HG03442 (cell line): Measurements from ENCODE around the gene HPSE2.
"Not testable (repeated sequence)": the region's sequence is repeated elsewhere in the genome, so short reads cannot be mapped to it uniquely, and the experiment has no call there.

Experiments
- ATAC-seq: cut with Tn5 transposase; IDR thresholded peaks from one replicate; pipeline ENCODE4 v1.9.1; 2021; ENCODE audit warnings: mild to moderate bottlenecking, moderate library complexity; ENCODE audit not compliant: unreplicated experiment

HPSE2 gene

DNA sequence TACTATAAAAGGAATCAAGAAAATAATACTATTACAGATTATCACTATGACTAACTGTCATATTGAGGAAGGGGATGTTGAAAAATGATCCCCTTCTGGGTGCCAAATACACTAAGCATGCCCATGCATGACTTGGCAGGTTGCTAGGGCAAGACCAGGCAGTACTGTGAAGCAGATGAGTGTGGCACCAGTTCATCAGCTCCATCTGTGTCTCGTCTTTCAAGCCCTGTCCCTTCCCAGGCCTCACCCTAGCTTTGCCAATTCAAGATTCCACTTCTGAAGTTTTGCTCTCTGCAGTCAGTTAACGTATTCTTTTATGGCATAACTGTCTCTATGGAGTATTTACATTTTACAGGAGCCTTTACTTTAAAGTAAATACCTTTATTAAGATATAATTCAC, 653.3 kb downstream of the HPSE2 start:
- ATAC-seq = no peak

DNA sequence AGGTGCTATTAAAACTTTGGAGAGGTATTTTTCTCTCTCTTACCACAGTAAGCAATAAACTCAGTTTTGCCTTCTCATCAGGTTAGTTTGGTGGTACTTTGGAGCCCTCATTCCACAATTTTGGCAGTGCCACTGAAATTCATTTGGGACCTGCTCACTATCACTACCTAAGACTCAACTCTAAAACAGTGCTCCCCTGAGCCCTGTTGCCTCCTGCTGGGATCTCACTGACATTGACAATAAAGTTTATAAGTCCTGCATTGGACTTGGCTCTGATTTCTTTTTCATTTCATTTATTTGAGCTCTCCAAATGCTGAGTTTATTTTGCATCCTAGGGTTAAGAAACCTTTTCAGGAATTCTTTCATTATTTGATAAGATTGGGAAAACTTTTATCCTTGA, 658.1 kb downstream of the HPSE2 start:
- no peak for ATAC-seq

DNA sequence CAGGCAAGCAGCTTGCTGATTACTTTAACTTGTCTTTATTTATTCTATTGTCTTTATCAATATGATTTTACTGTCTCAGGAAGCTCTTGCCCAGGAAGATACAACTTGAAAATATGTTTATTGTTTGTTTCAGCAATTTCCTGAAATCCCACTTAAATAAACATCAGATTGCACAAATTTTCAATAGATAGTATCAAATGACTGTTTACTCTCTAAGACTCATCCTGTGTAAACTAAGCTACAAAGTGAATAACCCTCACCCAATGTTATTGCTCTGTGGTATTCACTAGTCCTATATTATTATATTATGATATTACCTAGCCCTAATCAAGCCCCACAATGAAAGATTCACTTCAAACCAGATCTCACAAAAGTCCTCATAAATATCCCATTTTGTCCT, 658.5 kb downstream of the HPSE2 start:
- no peak for ATAC-seq

DNA sequence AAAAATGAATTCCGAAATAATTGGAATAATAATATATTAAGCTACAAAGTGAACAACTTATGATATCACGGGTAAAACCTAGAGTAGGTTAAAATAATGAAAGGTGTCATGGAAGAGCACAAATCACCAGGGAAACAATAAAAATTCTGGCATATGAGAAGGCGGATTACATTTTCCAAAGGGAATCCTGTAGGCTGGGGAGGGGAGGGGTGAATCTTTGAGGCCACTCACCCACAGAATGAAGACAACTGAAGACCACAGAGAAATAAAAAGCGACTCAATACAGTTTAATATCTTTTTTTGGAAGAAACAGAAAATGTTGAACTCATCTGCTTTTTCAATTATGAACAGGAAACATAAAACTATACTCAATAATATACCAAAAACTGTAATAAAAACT, 659.6 kb downstream of the HPSE2 start:
- no peak for ATAC-seq

DNA sequence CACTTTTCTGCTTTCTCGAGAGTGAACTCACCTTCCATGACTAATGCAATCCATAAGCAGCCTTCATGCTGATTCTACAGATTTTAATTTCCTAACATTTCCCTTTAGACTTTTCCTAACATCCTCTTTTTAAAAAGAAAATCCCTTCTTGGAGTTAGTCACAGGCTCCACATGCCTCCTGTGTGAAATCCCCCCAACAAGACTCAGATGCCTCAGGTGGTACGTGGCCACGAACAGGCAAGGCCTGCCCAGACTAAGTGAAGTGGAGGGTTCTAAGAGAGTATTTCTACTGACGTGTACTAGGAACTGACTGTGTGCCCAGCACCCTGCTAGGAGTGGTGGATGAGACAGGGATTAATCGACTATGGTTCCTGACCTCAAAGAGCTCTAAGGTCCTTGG, 663.1 kb downstream of the HPSE2 start:
- ATAC-seq = no peak

DNA sequence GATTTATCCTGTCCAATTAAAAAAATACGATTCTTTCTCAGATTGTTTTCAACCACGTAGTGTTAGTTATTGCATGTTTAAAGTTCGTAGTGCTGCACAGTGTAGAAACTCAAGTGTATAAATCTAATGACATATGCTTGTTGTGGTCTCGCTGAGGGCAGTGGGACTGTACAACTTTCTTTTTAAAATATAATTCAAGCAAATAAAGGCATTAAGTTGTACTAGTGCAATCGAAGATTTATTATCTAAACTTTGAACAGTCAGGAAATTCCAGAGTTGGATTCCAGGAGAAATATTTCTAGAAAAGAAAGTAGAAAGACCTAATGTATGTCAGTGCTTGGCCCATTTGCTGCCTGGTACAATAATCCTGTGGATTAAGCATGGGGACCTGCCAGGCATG, 664.8 kb downstream of the HPSE2 start:
- no peak for ATAC-seq

DNA sequence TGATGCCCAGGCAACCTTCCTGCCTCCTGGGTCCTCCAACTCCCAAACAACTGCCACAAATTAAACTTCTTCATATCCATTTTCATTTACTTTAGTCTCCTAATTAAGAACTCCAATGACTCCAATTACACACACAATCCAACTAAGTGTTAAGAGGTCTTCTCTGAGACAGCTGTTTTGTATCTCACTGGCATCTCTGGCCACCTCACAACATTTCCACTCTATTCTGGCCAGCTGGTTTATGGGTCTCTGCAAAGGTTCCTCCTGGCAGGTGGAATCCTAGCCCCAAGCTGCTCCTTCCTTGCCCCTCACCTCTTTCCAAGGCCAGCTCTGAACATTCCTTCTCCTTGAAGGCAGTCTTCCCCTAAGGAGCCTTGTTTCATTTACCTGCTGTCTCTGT, 665.8 kb downstream of the HPSE2 start:
- no peak for ATAC-seq

DNA sequence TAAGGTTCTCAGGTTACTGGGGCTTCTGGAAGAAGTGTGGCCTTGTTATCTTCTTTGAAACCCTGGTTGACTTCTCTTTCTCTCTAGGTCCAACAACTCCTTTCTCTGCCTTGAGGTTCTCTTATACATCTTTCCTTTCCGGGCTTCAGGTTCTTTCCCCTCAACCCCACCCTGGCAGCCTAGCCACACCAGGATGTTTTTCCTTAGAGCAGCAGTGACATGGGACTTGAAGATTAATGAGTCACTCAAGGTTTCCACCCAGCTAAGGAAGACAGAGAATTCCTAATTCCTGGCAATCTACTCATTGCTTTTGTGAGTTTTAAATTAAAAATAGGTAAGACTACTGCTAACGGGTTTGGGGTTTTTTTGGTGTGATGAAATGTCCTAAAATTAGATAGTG, 667.1 kb downstream of the HPSE2 start:
- ATAC-seq = no peak

DNA sequence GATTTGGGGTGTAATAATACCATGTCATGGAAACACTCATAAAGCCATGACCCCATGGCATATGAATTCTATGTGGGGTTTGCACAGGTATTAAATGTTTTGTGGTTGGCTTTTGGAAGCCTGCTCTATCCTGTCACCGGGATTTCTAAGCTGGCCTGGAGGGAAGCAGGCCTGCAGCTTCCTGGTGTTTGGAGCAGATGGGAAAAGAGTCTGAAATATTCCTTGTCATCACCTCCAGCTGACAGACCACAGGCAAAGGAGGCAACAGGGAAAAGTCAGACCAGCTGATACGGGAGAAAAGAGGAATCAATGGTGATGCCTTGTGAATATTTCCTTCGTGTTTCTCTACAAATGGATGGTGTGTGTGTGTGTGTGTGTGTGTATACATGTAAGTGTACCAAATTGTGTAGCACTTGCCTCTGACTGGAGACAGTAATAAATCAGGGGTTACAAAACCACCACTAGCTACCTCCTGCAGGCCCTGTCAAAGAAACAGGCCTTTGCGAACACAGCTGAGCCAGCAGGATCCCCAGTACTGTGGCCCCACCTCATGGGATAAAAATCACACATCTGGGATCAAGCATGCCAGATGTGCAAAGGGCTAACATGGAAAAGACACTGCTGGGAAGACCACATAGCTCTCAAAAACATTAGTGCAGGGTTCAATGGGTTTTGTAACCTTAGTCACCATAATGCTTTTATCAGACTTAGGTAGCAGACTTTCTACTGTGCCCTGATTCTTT, 668.1 kb downstream of the HPSE2 start:
- no peak for ATAC-seq

DNA sequence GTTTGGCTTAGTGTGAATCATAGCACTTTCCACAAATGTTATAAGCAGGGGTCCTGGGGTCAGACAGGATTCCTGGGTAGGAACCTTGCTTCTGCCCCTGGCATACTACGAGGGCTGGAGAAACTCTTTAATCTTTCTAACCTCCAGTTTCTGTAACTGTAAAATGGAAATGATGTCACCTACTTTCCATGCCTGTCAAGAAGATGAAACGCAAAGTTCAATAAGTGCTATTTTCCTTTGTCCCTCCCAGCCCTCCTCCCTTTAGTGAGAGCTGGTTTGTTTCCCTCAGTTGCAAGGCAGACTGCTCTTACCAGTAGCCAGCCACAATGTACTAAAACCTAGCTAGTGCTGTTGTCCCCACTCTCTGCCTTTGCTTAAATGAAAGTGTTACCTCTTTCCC, 671.8 kb downstream of the HPSE2 start:
- ATAC-seq = no peak

DNA sequence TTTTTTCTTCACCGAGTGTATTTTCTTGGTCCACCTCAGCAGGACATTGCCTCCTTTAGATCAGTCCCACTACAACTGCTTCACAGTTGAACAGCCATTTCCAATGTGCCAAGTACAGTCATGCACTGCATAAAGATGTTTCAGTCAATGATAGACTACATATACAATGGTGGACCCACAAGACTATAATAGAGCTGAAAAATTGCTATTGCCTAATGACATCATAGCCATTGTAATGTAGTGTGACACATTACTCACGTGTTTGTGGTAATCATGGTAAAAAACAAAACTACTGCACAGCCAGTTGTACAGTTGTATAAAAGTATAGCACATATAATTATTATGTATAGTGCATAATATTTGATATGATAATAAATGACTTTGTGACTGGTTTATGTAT, 675.1 kb downstream of the HPSE2 start:
- ATAC-seq = no peak

DNA sequence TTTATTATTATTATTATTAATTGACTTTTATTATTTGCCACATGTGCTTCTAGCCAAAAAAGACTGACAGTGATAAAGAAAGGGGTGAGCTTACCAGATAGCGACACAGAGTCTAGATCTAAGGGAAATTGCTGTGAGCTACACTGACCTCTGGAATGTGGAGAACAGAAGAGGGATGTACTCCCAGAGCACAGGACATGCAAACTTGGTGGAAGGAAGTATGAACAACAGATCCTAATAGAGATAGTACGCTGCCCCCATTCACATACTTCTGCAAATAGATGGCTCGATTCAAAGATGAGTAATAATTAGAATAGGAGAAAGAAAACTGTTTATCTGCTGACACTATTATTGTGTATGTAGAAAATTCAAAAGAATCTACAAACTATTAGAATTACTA, 679.6 kb downstream of the HPSE2 start:
- ATAC-seq = no peak

DNA sequence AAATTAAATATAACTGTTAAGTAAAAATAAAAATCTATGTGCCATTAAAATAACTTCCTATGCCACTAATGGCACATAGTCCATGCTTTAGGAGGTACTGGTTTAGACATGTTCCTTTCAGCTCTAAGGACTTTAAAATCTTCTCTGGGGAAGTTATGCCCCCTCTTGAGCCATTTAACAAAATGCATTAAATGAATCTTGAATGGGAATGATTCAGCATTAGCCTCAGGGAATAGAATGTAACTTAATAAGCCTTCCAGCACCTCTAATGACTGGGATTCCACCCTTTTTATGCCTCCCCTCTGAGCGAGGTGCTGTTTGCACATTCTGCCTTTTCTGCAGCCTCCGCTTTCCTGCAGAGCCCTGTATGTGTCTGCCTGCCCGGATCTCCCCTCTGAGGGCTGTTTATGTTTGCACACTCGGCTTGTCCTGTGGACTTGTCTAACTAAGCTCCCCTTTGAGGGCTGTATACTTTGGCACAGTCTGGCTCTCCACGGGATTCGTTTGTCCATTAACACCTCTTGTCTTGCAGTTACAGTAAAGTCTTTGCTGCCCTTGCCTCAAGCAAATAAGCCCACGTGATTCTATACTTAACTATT, 680.5 kb downstream of the HPSE2 start:
- no peak for ATAC-seq

DNA sequence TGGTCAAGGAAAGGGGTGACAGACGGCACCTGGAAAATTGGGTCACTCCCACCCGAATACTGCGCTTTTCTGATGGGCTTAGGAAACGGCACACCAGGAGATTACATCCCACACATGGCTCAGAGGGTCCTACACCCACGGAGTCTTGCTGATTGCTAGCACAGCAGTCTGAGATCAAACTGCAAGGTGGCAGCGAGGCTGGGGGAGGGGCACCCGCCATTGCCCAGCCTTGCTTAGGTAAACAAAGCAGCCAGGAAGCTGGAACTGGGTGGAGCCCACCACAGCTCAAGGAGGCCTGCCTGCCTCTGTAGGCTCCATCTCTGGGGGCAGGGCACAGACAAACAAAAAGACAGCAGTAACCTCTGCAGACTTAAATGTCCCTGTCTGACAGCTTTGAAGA, 694.1 kb downstream of the HPSE2 start:
- ATAC-seq = not testable (repeated sequence)

DNA sequence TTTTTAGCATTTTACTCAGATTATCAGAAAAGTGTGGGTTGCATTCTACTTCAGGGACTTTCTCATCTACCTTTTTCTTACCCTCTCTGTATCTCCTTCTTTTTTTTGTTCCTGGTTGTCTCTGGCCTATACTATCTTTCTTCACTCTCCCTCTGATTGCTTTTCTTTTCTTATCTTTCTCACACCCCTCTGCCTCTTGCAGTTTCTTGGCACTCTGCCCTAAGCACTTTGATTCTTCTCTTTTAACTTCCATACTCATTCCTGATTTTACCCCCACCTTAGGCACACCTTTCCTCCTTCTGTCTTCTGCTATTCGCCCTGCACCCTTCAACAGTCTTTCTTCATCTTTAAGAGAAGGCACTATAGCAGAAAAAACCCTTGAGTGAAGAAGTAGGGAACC, 696.1 kb downstream of the HPSE2 start:
- ATAC-seq = no peak

DNA sequence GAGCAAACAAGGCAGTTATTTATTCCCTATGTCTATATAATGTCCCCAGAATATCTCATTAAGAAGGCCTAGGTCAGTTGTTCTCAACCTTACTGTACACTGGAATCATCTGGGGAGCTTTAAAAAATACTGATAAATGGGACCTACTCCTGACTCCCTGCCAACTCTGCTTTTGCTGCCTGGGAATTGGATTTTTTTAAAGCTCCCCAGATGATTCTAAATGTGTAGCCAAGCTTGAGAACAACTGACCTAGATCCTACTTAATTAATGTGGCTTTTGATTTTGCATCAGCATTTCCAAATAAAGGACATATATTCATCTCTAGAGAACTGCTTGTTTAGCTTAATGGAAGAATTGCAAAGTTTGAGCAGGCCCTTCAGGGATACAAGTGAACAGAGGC, 697.2 kb downstream of the HPSE2 start:
- ATAC-seq = no peak

DNA sequence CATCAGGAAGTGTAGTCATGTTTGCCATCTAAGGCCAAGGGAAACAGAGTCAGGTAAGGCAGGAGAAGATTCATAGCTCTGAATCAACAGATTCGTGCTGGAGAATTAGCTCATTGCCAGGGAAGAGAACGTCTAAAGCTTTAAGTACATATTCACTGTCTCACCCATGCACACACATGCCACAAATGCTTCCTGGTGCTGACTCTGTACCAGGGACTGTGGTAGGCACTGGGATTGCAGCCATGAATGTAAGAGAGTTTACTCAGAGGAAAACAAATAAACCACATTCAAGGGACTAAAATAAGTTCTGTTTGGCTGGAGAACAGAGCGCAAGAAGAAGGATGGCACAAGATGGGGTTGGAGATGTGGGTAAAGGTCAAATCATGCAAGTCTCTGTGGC, 699.1 kb downstream of the HPSE2 start:
- no peak for ATAC-seq

DNA sequence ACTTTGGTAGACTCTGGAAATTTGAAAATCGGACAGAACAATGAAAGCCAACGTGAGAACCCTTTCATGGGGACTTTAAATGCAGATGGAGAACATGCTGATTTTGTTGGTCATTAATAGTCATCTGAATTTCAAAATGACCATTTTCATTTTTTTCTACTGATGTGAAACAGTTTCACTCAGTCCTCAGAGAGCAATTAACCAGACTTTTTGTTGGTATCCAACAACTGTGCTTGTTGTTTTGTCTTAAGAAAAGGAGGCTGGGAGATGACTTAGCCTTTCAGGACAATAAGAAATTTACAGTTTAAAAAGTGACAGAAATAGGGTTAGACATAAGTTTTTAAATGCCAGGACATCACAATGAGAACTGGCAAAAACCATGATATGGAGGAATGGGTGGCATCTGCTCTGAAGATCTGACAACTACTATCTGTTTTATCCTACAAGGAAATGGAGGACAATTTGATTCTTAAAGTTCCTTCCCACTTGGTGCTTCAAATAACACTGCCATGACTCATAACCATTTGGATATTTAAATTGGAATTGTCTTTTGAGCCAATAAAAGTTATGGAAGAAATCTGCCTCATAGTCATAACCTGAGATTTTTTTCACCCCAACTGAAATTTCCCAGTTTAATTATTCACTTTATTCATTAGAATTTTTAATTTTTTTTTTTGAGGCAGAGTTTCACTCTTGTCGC, 701.8 kb downstream of the HPSE2 start:
- ATAC-seq = no peak

DNA sequence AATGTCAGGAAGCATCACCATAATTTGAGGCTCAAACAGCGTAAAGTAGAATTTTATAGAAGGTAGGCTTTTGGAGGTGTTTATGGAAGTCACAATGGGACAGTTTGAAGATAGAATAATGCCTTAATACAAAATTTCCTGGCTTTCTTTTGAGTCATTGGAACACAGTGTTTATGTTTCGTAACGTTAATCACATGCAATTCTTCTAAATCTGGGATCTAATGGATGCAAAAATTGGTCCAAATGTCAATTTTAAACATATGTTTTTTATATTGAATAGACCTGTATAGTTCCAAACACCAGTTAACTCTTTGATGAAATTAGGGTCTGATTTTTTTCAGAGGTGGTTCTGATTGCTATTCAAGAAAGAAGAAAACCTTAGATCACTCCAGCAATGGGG, 702.4 kb downstream of the HPSE2 start:
- no peak for ATAC-seq

DNA sequence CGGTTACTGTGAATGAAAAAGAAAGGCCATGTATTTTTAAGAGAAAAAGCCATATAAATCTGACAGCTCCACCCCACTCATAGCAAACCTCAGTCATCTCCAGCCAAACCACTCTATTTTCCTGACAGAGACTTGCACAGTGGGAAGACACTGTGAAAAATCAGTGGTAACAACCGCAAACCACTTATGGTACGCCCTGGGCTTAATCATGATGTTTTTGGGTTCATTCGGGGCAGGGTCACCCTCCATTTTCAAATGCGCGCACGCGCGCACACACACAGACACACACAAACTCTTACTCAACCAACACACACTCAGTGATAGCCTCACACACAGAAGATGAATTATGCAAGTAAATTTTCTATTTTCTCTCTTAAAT, 706.9 kb downstream of the HPSE2 start:
- no peak for ATAC-seq

DNA sequence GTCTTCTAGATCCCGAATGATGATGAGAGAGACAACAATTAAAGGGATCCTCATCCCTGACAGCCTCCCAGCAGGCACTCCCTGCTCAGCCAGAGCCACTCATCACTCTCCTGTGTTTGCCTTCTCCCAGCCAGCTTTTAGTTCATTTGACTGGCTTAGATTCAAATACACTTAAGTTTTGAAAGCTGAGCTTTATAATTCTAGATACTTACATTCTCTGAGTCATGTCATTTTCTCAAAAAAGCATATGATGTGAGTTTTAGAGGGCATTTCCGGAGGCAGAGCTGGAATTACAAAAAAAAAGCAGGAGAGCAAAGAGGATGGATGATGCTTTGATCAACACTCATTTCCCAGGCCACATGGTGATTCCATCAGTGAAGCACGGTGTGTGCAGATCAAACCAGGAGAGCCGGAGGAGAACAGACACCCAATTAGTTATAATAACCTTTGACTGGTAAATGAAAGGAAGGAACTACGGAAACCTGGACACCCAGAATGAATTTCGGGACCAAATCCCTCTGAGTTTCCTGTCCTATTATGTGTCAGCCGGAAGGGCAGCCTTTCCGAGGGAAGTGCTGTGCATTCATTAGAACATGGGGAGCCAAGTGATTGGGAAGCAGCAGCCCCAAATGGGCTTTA, 707.4 kb downstream of the HPSE2 start:
- ATAC-seq = no peak

DNA sequence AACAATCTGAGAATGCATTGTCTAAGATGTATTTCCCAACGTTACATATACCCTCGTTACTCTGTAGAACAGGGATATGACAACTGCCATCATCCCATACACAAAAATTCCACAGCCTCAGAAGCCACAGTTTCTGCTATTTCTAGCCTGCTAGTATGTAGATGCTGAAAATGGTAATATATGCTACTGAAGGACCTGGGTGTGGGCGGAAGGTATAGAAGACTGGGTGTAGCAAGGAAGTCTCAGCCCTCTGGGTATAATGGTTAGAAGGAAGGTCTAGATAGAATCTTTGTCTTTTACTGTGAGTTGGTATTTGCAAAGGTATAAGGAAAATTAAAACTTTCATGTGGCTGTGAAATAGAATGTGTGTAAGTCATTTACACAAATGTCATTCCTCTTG, 709.7 kb downstream of the HPSE2 start:
- ATAC-seq = no peak
